ENCODE measurements around the gene CPTP. TPM values are rescaled to one million over a fixed set of nuclear protein-coding genes. Genes with fewer than 3 reads are reported as not detected.
A peak's percentile ranks its signal among the peaks of the same experiment; 100 is the strongest.

Gene CPTP
- polyA plus RNA-seq, 1 experiment = 7.1 TPM

DNA sequence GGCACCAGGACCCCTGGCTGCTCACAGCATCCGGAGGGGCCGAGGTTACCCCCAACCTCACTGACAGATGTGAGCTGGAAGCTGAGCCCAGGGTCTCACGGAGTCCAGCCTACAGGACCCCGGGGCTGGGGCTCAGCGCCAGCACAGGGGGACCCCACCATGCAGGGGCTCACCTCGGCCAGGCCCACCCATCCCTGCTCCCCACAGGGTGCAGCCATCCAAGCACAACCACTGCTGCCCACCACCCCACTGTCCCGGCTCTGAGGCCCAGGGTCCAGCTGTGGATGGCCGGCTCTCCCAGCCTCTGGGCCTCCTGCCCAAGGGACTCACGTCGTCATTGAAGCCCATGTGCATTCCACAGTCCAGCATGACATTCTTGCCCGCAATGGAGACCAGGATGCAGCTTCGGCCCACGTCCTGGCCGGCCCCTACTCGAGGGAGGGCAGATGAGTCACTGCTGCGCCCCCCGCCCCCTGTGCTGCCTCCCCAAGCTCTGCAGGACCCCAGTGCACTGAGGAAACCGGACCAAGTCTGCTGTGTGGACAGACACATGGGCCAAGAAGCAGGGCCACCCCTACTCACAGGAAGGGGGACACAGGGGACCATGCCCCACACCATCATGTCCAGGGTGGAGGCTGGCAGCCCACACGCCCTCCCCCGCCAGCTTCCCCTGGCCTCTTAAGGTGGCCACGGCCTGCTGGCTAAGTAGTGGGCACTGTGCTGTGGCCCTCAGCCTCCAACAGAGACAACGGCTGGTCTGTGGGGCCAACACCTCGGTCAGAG, 3.7 kb upstream of the CPTP start:
- H3K27ac ChIP-seq (ENCODE audit: low read depth, low read length) = no peak overlapping the region
- no peaks in the 10 kb centered on the region; the same call in 1 of the 2 replicates for H3K9me3 ChIP-seq (ENCODE audit: control insufficient read depth, insufficient read depth, low read length)
- no peaks in the 10 kb centered on the region for H3K27me3 ChIP-seq (ENCODE audit: control insufficient read depth, insufficient read depth, low read length)
- ChIA-PET CTCF (no interaction called here), POLR2A (no interaction called here)
- DNase-seq (ENCODE audit: low read depth, low spot score) = no peak
- no peak overlapping the region for H3K4me3 ChIP-seq (ENCODE audit: low read depth, low read length)
- TF ChIP-seq, protein P1, sequence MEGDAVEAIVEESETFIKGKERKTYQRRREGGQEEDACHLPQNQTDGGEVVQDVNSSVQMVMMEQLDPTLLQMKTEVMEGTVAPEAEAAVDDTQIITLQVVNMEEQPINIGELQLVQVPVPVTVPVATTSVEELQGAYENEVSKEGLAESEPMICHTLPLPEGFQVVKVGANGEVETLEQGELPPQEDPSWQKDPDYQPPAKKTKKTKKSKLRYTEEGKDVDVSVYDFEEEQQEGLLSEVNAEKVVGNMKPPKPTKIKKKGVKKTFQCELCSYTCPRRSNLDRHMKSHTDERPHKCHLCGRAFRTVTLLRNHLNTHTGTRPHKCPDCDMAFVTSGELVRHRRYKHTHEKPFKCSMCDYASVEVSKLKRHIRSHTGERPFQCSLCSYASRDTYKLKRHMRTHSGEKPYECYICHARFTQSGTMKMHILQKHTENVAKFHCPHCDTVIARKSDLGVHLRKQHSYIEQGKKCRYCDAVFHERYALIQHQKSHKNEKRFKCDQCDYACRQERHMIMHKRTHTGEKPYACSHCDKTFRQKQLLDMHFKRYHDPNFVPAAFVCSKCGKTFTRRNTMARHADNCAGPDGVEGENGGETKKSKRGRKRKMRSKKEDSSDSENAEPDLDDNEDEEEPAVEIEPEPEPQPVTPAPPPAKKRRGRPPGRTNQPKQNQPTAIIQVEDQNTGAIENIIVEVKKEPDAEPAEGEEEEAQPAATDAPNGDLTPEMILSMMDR (IDR thresholded peaks at IDR 0.05; ENCODE audit: low read depth, low read length) = no peak

DNA sequence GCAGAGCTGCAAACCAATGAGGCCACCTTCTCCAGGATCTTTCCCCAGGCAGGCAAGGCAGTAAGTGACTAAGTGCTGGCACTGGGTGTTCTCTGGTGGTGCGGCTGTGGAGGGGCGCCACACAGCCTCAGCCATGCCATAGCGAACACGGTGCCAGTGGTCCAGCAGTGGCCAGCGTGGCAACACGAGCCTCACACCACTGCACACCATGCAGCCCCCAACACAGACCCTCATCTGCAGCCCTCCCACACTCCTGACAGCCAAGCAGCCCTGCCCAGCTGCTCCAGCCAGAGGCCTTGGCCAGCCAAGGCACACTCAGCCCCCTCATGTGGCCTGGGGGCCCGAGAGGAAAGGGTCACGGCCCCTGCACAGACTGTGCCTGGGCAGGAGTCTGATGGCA, 3.1 kb upstream of the CPTP start:
- TF ChIP-seq, protein P1 (IDR thresholded peaks at IDR 0.05; ENCODE audit: low read depth, low read length) = no peak
- Histone ChIP-seq H3K27ac (ENCODE audit: low read depth, low read length) (no peak overlapping the region), H3K27me3 (ENCODE audit: control insufficient read depth, insufficient read depth, low read length) (no peaks in the 10 kb centered on the region), H3K4me3 (ENCODE audit: low read depth, low read length) (no peak overlapping the region), H3K9me3 (ENCODE audit: control insufficient read depth, insufficient read depth, low read length) (no peaks in the 10 kb centered on the region; the same call in 1 of the 2 replicates)
- CTCF ChIA-PET = no interaction called here
- POLR2A ChIA-PET = no interaction called here
- DNase-seq (ENCODE audit: low read depth, low spot score) = no peak

DNA sequence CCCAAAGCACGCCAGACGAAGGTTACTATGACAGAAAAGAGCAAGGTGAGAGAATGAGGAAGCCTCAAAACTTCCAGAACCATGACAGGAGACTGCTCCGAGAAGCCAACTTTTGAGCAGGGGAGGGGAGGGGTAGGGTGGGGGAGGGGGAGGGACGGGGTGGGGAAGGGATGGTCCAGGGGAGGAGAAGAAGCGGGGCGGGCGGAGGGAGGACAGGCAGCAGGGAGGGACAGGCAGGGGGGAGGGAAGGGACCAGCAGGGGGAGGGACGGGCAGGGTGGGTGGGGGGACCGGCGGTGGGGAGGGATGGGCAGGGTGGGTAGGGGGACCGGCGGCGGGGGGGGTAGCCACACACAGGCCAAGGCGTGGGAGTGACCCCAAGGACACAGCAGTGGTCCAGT, 2.2 kb upstream of the CPTP start:
- CTCF ChIA-PET = no interaction called here
- DNase-seq (ENCODE audit: low read depth, low spot score) = no peak
- Histone ChIP-seq H3K27me3 (ENCODE audit: control insufficient read depth, insufficient read depth, low read length) (no peaks in the 10 kb centered on the region), H3K9me3 (ENCODE audit: control insufficient read depth, insufficient read depth, low read length) (no peaks in the 10 kb centered on the region; the same call in 1 of the 2 replicates), H3K4me3 (ENCODE audit: low read depth, low read length) (no peak overlapping the region), H3K27ac (ENCODE audit: low read depth, low read length) (no peak overlapping the region)
- POLR2A ChIA-PET = no interaction called here
- TF ChIP-seq, protein P1 (IDR thresholded peaks at IDR 0.05; ENCODE audit: low read depth, low read length) = no peak

DNA sequence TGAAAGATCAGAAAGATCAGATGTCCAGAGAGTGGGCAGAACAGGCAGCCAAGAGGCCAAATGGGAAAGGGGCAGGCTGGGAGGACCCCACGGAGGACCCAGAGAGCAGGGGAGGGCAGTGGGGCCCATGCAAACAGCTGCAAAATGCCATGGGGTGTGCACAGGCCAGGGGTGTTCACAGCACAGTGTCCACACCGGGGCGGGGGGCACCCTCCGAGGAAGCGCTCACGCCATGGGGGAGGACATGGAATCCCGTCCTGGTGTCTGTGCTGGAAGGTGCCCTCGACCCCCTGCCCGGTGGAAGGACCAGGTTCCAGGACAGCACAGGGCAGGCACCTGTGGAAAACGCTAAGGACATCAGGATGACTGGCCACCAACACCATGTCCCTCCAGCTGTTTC, 1.6 kb upstream of the CPTP start:
- TF ChIP-seq, protein P1 (IDR thresholded peaks at IDR 0.05; ENCODE audit: low read depth, low read length) = no peak
- no peaks in the 10 kb centered on the region; the same call in 1 of the 2 replicates for H3K9me3 ChIP-seq (ENCODE audit: control insufficient read depth, insufficient read depth, low read length)
- H3K27me3 ChIP-seq (ENCODE audit: control insufficient read depth, insufficient read depth, low read length) = no peaks in the 10 kb centered on the region
- no peak for DNase-seq (ENCODE audit: low read depth, low spot score)
- 0 out of 2 replicates have a peak overlapping the region, but pooled peaks have one; percentile 4 for H3K4me3 ChIP-seq (ENCODE audit: low read depth, low read length)
- CTCF ChIA-PET = interaction anchor here (1.0 kb wide), 1 partner anchor 291 kb away, joined by 3 read pairs; no protein-coding TSS in a partner anchor
- POLR2A ChIA-PET = no interaction called here
- no peak overlapping the region for H3K27ac ChIP-seq (ENCODE audit: low read depth, low read length)

DNA sequence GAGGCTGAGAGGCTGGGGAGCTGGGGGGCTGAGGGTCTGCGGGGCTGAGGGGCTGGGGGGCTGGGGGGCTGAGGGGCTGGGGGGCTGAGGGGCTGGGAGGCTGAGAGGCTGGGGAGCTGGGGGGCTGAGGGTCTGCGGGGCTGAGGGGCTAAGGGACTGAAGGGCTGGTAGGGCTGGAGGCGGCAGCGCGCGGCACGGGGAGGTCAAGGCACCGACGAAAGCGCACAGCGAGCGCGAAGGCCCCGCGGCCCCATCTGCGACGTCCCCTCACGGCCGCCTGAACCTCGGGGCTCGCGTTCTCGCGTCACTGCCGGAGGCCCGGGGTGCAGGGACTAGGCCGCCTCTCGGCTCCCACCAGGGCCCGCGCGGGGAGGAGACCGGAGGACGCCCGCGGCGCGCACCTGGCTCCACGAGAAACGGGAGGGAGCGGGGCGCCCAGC, 498 bp upstream of the CPTP start:
- Histone ChIP-seq H3K27ac (ENCODE audit: low read depth, low read length) (no peak overlapping the region), H3K27me3 (ENCODE audit: control insufficient read depth, insufficient read depth, low read length) (no peaks in the 10 kb centered on the region), H3K9me3 (ENCODE audit: control insufficient read depth, insufficient read depth, low read length) (no peaks in the 10 kb centered on the region; the same call in 1 of the 2 replicates), H3K4me3 (ENCODE audit: low read depth, low read length) (peak overlapping the region; percentile 86)
- DNase-seq (ENCODE audit: low read depth, low spot score) = no peak
- POLR2A ChIA-PET = no interaction called here
- TF ChIP-seq, protein P1 (IDR thresholded peaks at IDR 0.05; ENCODE audit: low read depth, low read length) = no peak
- CTCF ChIA-PET = interaction anchor here (1.0 kb wide), 1 partner anchor 292 kb away, joined by 3 read pairs; no protein-coding TSS in a partner anchor

Measured in AG04450 (cell line).